C4-2B (cell line): ENCODE measurements around the gene ISX.

Experiments used
- H3K27ac ChIP-seq: fragments of 450-650 bp; 2 replicates; pipeline ENCODE4 v1.5.1; 2017
- CTCF ChIP-seq: fragments of 450-650 bp; conservative IDR thresholded peaks from 2 replicates; pipeline ENCODE4 v1.5.1; 2017; ENCODE audit warnings: mild to moderate bottlenecking
- ZFX ChIP-seq: fragments of 450-650 bp; IDR thresholded peaks from 2 replicates; pipeline ENCODE4 v1.6.1; 2017

The ISX gene

GRCh38 chr22:35111244-35111643 is 45.3 kb downstream of the ISX start:
- no peak for TF ChIP-seq ZFX
- no peak for TF ChIP-seq CTCF
- H3K27ac ChIP-seq: no peak overlapping the region

GRCh38 chr22:35113341-35113740 is 47.4 kb downstream of the ISX start:
- no peak overlapping the region for H3K27ac ChIP-seq
- TF ChIP-seq ZFX: no peak
- TF ChIP-seq CTCF: no peak

- H3K27ac ChIP-seq: no peak overlapping the region
- TF ChIP-seq ZFX: no peak
- no peak for TF ChIP-seq CTCF
Observed at GRCh38 chr22:35114131-35114980, 48.4 kb downstream of the ISX start.

- no peak overlapping the region for H3K27ac ChIP-seq
- TF ChIP-seq ZFX (no peak), CTCF (no peak)
Observed at GRCh38 chr22:35115515-35115914, 49.6 kb downstream of the ISX start.

GRCh38 chr22:35116269-35116668 is 50.3 kb downstream of the ISX start:
- no peak overlapping the region for H3K27ac ChIP-seq
- no peak for TF ChIP-seq CTCF
- no peak for TF ChIP-seq ZFX

- no peak overlapping the region for H3K27ac ChIP-seq
Observed at GRCh38 chr22:35116817-35117216, 50.9 kb downstream of the ISX start.

More at GRCh38 chr22:35116817-35117216, 50.9 kb downstream of the ISX start:
- TF ChIP-seq CTCF (no peak), ZFX (no peak)
